Activated naive CD4-positive, alpha-beta T cell treated with anti-CD3 and anti-CD28 coated beads for 36 hours (primary cell): ENCODE data around the gene SPATA3. TPM values are rescaled to one million over a fixed set of nuclear protein-coding genes. Genes with fewer than 3 reads are reported as not detected.
A peak's percentile ranks its signal among the peaks of the same experiment; 100 is the strongest.

Source experiments
- CTCF ChIA-PET: fragments of 350-600 bp; sonication (Branson Sonifier 250); formaldehyde crosslinking; loops from one replicate; lab custom pipeline; 2021; ENCODE audit warnings: antibody characterized with exemption; lab: Charles Lee
- DNase-seq: peaks from one replicate; pipeline ENCODE4 v3.0.0-alpha.2; 2020
- H3K27ac Mint-ChIP-seq: one replicate; pipeline ENCODE4 v1.8.0; 2021; ENCODE audit warnings: mild to moderate bottlenecking, mixed read lengths
- H3K27me3 Mint-ChIP-seq: one replicate; pipeline ENCODE4 v1.8.0; 2021; ENCODE audit warnings: low read depth, mixed read lengths
- H3K36me3 Mint-ChIP-seq: one replicate; pipeline ENCODE4 v1.8.0; 2021; ENCODE audit warnings: low read depth, mixed read lengths
- H3K4me1 Mint-ChIP-seq: one replicate; pipeline ENCODE4 v1.8.0; 2021; ENCODE audit warnings: low read depth, mixed read lengths
- H3K4me3 Mint-ChIP-seq: one replicate; pipeline ENCODE4 v1.8.0; 2021; ENCODE audit warnings: mild to moderate bottlenecking, moderate library complexity, mixed read lengths
- H3K9me3 Mint-ChIP-seq: one replicate; pipeline ENCODE4 v1.8.0; 2021; ENCODE audit warnings: mixed read lengths
- intact Hi-C: fragments of 100-400 bp; cut with micrococcal nuclease; formaldehyde crosslinking; loops from one replicate; pipeline ENCODE4 v1.15.1; 2023
- total RNA-seq, 2 experiments: library from RNA; stranded (reverse); gene quantifications; one replicate each; pipeline ENCODE4 v1.2.3, GENCODE V29; 2021

SPATA3 gene
- total RNA-seq, 2 experiments from 2014 or later: not detected

DNA sequence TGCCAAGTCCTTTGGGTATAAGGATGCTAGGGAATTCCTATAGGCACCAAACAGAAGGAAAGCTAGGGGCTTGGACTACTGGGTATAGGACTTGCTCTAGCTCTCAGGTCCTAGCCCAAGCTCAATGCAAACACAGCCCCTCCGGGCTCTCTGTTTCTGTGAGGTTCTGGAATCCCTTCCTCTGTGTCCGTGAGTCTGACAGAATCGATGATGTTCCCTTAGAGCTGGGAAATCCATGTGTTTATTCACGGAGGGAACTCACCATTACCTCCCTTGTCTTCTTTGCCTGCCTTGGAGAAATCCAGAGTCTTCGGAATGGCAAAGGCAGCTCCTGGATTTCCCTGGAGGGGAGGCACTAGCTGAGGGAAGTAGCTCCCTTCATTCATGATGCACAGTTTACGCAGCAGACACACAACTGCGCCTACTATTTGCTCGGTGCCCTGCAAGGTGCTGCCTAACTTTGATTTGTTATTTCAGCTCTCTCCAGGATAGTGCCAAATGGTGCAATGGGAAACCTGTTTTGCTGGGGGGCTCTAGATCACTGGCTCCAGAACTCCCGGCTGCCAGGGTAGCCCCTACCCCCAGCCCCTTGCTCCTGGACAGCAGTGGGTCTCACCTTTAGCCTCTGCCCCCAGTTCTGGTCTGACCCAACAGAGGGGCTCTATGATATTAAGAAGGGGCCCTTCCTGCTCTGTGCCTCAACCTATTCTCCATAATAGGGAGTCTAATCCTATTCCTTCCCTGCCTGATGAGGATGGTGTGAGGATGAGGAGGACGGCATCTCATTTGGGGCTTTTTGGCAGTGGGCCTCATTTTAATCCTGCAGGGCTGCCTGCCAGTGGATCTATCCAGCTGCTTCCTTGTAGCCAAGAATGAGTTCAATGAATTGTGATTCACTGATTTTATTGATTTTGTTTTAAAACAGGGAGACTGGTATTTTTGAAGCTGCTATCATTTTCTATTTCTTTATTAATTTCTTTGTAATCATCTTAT is 52.3 kb downstream of the SPATA3 start:
- CTCF ChIA-PET: no interaction called here
- intact Hi-C loops: no loop called here
- Mint-ChIP-seq H3K36me3 (no peaks in the 10 kb centered on the region), H3K27ac (no peak overlapping the region), H3K27me3 (no peaks in the 10 kb centered on the region), H3K4me1 (peaks cover 7% of the 10 kb centered on the region), H3K9me3 (no peaks in the 10 kb centered on the region), H3K4me3 (no peak overlapping the region)
- no peak for DNase-seq

DNA sequence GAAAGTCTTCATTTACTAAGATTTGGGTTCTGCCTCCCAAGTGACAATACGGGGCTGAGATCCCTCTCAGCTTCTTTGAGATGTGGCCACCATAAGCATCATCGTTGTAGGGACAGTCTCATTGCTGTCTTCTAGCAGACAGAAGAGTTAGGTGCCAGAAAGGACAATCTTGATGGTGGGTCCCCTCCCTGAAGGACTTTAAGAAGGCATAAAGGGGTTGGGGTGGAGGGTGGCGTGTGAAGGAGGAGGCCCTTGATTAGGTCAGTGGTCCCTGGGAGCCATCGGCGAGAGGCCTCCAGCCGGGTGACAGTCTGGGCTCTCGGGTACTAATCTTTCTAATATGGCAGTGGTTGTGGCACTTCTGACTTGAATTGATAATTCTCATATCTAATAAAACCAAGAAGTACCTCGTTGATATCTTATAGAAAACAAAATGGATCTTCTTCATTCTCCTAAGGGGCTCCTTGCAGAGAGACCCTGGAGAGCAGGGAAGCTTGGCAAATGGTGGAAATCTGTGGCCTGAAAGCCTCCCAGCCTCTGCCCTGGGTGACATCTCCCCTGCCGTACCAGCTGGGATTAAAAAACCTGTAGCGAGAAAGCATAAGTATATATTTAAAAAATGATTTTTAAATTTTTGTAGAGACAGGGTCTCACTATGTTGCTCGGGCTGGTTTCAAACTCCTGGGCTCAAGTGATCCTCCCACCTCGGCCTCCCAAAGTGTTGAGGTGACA is 53.5 kb downstream of the SPATA3 start:
- Mint-ChIP-seq H3K9me3 (no peaks in the 10 kb centered on the region), H3K4me1 (peaks cover 14% of the 10 kb centered on the region), H3K27ac (no peak overlapping the region), H3K27me3 (peaks cover 2% of the 10 kb centered on the region), H3K36me3 (no peaks in the 10 kb centered on the region), H3K4me3 (no peak overlapping the region)
- no peak for DNase-seq
- CTCF ChIA-PET: no interaction called here
- intact Hi-C loops: loop anchor here (5.0 kb wide), 1 partner anchor 62 kb away; no protein-coding TSS in a partner anchor

DNA sequence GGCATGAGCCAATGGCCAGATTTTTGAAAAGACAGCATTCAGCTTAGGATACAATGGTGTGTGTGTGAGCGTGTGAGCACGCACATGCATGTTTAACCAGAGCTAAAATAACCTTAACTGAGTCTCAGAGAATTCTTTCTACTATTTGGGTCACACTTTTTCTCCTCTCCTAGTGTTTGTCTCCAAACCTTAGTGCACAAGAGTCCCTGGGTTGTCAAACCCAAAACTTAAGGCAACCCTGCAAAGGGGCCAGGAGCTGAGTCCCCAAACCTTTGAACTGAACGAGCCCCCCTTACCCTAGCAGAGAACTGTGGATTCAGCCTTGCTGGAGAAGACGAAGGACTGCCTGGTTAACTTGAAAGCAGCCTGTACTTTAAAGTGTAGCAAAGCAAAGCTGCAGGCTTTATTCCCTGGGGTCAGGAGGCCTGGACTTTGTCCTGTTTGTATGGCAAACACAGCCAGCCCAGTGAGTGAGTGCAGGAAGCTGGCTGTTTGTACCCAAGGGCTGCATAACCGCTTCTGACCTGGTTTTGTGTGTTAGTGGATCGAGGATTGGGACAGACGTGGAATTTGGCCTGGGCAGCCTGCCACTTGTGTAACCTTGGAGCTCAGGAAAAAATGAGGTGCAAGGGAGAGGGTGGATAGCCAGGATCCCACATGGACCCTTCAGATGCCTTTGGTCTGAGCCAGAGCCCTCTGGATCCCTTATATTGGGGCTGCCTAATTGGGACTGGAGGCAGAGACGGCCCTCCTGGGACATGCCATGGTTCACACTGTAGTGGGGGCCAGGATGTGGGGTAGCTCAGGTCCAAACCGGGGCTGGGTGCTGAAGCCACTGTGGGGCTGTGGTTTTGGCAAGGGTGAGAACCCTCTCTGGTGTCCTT is 54.3 kb downstream of the SPATA3 start:
- H3K27ac Mint-ChIP-seq: no peak overlapping the region
- H3K36me3 Mint-ChIP-seq: no peaks in the 10 kb centered on the region
- H3K9me3 Mint-ChIP-seq: no peaks in the 10 kb centered on the region
- intact Hi-C loops: loop anchor here (5.0 kb wide), 1 partner anchor 63 kb away; no protein-coding TSS in a partner anchor
- no peak overlapping the region for H3K4me3 Mint-ChIP-seq
- peaks cover 14% of the 10 kb centered on the region for H3K4me1 Mint-ChIP-seq
- no peak for DNase-seq
- H3K27me3 Mint-ChIP-seq: peaks cover 2% of the 10 kb centered on the region
- CTCF ChIA-PET: interaction anchor here (1.2 kb wide), 1 partner anchor 226 kb away, joined by 3 read pairs; no protein-coding TSS in a partner anchor

DNA sequence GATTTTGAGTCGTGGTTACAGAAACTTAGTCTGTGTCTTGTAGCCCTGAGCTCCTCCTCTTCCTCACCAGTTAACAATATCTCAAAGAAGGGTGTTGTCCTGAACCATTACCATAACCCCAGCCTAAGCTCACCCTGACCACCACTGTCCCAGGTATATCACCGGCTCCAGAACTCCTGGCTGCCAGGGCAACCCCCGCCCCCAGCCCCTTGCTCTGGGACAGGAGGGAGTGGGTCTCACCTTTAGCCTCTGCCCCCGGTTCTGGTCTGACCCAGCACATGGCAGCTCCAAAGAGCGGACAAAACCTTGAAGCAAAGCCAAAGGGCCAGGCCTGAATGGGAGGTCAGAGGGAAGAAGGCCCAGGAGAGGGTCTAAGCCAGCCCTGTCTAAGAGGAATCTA is 55.2 kb downstream of the SPATA3 start:
- DNase-seq: no peak
- no peak overlapping the region for H3K27ac Mint-ChIP-seq
- H3K27me3 Mint-ChIP-seq: peaks cover 2% of the 10 kb centered on the region
- H3K36me3 Mint-ChIP-seq: no peaks in the 10 kb centered on the region
- H3K9me3 Mint-ChIP-seq: no peaks in the 10 kb centered on the region
- CTCF ChIA-PET: interaction anchor here (1.2 kb wide), 1 partner anchor 227 kb away, joined by 3 read pairs; no protein-coding TSS in a partner anchor
- no peak overlapping the region for H3K4me3 Mint-ChIP-seq
- peaks cover 17% of the 10 kb centered on the region for H3K4me1 Mint-ChIP-seq
- intact Hi-C loops: loop anchor here (5.0 kb wide), 1 partner anchor 64 kb away; no protein-coding TSS in a partner anchor

DNA sequence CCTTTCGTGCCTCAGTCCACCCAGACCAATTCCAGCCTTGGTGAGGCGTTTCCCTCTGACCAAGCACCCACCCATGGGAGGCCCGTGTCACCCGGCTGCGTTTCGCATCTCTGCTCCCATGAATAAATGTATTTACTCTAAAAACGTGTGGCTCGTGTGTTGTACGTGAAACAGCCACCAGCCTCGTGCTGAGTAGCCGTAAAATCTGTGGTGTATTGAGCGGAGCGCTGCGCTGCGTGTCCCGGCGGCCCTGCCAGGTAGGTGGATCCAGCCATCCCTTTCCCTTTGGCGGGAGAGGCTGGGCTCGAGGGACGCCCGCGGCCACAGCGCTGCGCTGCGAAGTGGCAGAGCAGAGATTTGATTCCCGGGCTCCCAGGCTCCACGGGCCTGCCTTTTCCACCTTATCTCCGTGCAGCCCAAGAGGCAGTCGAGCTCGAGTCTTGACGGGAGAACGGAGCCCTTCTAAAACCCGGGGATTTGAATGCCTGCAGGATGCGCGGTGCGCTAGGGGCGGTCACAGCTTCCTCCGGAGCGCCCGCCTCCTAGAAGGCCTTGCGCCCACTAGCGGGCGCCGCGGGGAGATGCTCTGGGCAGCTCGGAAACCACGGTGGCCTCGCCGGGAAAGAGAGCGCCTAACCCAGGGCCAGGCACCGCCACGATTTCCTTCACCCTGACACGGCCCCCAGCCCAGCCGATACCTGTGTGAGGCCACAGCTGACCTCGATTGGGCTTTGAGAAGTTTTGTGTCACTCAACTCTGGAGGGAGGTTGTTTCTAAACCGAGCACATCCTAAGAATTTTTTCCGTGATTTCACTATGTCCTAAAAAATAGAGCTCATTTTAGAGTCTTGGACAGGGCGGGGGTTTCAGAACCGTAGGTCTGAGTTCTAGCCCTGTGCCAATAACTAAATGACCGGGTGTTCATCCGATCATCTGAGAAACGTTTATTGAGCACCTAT is 56.9 kb downstream of the SPATA3 start:
- Mint-ChIP-seq H3K4me1 (peaks cover 19% of the 10 kb centered on the region), H3K36me3 (no peaks in the 10 kb centered on the region), H3K27me3 (peaks cover 2% of the 10 kb centered on the region), H3K9me3 (no peaks in the 10 kb centered on the region), H3K27ac (no peak overlapping the region), H3K4me3 (peak overlapping the region; percentile 83)
- intact Hi-C loops: loop anchor here (1.0 to 5.0 kb wide), 4 partner anchors 65 to 400 kb away; no protein-coding TSS in a partner anchor
- CTCF ChIA-PET: interaction anchor here (0.7 to 1.8 kb wide), 25 partner anchors 8 to 366 kb away, joined by 3 to 18 read pairs (median 4); partner anchors contain the start of genes C2orf72, GPR55 and ITM2C
- peak; percentile 88 for DNase-seq

DNA sequence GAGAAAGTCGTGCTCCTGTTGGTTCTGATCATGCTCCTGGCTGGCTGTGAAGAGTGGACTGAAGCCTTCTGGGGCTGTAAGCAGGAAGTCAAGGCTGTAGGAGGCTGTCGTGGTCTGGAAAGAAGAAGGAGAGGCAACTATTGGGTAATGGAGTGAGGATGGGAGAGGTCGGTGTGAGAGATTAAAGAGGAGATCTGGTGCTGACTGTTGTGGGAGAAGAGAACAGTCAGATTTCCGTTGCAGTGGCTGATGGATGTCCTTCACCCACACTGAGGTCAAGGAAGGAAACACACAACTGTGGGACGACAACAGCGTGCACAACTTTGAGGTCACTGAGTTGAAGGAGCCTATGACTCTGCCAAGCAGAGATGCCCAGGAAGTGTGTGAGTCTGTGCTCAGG is 57.9 kb downstream of the SPATA3 start:
- peak overlapping the region; percentile 83 for H3K4me3 Mint-ChIP-seq
- no peak for DNase-seq

DNA sequence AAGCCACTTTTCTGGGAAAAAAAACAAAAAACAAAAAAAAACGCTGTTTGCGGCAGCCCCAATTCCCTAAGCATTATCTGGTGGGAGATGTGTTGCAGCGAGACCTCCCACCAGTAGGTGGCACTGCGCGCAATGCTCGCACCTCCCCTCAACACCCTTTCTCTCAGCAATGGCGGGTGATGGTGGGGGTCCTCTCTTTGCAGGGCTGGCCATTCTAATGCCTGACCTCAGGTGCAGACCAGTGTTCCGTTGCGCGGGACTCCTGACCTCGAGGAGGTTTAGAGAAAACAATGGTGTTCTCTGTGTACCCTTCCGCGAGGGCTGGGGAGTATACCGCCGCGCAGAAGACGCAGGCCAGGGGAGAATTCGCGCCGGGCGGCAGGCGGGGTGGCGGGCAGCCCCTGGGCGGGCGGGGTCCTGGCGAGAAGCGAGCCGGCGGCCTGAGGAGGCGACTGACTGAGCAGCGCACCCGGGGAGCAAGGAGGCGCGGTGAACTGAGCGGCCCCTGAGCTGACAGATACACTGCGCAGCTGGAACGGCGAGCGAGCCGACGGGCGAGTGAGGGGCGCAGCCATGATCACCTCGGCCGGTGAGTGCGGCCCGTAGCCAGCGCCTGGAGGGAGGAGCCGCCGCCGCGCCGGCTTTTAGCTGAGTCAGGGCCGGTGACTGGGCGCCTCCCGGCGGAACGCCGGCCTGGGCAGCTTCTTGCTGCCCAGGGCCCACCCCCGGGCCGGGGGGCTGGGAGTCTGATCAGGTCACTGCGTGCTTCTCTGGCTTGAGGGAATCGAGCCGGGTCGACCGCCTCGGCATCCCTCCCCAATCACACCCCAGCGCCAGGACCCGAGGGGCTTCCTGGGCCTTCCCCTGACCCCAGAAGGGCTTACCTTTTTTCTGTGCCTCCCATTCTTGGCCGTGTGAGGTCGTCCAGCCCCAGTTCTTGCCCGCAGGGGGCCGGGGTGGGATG is 60.8 kb downstream of the SPATA3 start, which contains the start of gene PSMD1:
PSMD1 (plus strand) TSS at position 415 of the 964 bp plus-strand sequence; CDS start at position 574, 159 bp downstream.
- CTCF ChIA-PET: interaction anchor here (1.0 to 1.4 kb wide), 3 partner anchors 26 to 232 kb away, joined by 3 read pairs; no protein-coding TSS in a partner anchor
- Mint-ChIP-seq H3K27me3 (peaks cover 2% of the 10 kb centered on the region), H3K36me3 (peaks cover 3% of the 10 kb centered on the region), H3K4me1 (peaks cover 46% of the 10 kb centered on the region), H3K9me3 (no peaks in the 10 kb centered on the region), H3K4me3 (peak within 1 kb of the TSS; percentile 97), H3K27ac (peak within 1 kb of the TSS; percentile 100)
- peak; percentile 96 for DNase-seq
- intact Hi-C loops: loop anchor here (1.0 to 5.0 kb wide), 8 partner anchors 134 to 725 kb away; partner anchors contain the start of genes ITM2C, NCL, PDE6D and SP100

More for the DNA sequence above, 57.9 kb downstream of the SPATA3 start:
- CTCF ChIA-PET: interaction anchor here (1.1 to 1.8 kb wide), 4 partner anchors 17 to 231 kb away, joined by 4 to 18 read pairs (median 7); partner anchors contain the start of gene C2orf72
- peaks cover 30% of the 10 kb centered on the region for H3K4me1 Mint-ChIP-seq
- H3K27me3 Mint-ChIP-seq: peaks cover 2% of the 10 kb centered on the region
- no peaks in the 10 kb centered on the region for H3K9me3 Mint-ChIP-seq
- no peaks in the 10 kb centered on the region for H3K36me3 Mint-ChIP-seq
- H3K27ac Mint-ChIP-seq: no peak overlapping the region
- intact Hi-C loops: loop anchor here (1.0 to 5.0 kb wide), 4 partner anchors 67 to 399 kb away; no protein-coding TSS in a partner anchor

DNA sequence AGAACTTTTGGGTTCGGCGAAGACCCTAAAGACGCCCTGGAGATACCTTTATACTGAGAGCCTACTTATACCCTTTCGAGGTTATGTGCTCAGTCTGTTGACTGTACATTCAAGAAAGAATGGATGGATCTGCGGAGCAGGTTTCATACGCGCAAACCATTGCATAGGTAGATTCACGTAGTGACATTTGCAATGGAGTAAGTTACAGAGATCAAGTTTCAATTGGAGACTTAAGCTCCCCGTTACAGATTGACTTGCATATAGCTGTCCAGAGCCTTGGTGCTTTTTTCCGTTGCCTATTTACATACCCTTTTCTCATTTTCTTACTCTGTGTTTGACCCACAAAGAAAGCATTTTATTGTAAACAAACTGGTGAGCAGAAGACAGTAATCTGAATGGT is 61.7 kb downstream of the SPATA3 start:
- intact Hi-C loops: loop anchor here (2.0 to 5.0 kb wide), 5 partner anchors 135 to 649 kb away; partner anchors contain the start of genes ITM2C and SP100
- peak overlapping the region; percentile 97 for H3K4me3 Mint-ChIP-seq
- H3K4me1 Mint-ChIP-seq: peaks cover 42% of the 10 kb centered on the region
- peaks cover 7% of the 10 kb centered on the region for H3K36me3 Mint-ChIP-seq
- no peaks in the 10 kb centered on the region for H3K9me3 Mint-ChIP-seq
- peaks cover 2% of the 10 kb centered on the region for H3K27me3 Mint-ChIP-seq
- CTCF ChIA-PET: interaction anchor here (0.6 to 1.4 kb wide), 4 partner anchors 12 to 233 kb away, joined by 3 to 4 read pairs (median 3); no protein-coding TSS in a partner anchor
- peak overlapping the region; percentile 37 for H3K27ac Mint-ChIP-seq
- no peak for DNase-seq
